GM18511 (cell line): Measurements from ENCODE around the gene SDK2.

Experiments used
- ATAC-seq: cut with Tn5 transposase; IDR thresholded peaks from one replicate; pipeline ENCODE4 v1.9.1; 2021; ENCODE audit warnings: mild to moderate bottlenecking, moderate library complexity; ENCODE audit not compliant: unreplicated experiment

SDK2 gene

DNA sequence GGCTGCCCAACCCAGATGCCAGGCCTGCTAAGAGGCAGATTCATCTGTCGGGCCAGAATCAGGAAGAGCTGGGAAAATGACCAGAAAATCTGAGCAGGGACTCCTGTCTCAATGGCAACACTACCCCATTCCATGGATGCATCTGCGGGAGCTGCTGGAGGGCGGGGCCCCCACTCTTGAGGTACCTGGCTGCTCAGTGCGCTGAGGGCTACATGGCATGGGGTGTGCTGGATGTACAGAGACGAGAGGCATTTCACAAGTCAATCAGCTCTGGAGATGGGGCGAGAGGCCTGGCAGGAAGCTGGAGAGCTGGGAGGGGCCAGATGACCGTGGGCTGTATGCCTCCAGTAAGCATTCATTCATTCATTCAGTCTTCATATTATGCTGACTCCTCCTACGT, 6.4 kb downstream of the SDK2 start:
- no peak for ATAC-seq

DNA sequence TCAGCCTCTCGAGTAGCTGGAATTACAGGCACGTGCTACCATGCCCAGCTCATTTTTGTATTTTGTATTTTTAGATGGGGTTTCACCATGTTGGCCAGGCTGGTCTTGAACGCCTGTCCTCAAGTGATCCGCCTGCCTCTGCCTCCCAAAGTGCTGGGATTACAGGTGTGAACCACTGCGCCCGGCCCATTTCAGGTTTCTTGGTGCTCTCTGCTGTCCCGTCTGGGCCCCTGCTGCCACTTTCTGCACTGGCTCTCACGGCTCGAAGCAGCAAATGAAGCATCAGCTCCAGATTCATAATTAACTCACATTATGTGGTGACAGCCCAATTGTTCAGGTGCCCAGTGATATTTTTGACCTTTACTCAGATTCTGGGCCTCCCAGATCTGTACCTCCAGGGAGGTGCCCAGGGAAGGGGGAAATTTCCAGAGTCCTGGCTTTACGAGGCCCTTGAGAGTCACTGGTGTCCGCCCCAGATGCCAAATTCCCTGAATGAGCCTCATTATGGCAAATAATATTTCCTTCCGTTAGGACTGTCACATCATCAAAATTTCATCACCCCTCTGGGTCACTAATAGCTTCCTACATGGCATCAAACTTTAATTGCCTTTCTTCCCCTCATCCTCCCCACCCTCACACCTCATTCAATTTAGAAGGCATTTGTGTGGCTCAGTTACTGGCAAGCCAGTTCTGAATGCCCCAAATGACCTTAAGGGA, 9.0 kb downstream of the SDK2 start:
- ATAC-seq, result no peak

DNA sequence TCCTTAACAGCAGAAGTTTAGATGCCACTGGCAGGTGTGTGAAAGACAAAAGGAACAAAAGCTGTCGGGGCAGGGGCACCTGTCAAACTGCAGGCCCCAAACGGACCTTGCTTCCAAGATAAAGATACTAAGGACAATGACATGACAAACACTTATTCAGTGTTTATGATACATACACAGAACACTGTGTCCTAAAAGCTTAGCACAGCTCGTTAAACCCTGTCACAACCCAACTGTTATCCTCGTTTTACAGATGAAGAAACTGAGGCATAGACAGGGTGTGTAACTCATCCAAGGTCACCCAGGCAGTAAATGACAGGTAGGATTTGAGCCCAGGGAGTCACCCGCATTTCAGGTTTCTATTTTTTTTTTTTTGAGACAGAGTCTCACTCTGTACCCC, 9.6 kb downstream of the SDK2 start:
- ATAC-seq, result no peak

DNA sequence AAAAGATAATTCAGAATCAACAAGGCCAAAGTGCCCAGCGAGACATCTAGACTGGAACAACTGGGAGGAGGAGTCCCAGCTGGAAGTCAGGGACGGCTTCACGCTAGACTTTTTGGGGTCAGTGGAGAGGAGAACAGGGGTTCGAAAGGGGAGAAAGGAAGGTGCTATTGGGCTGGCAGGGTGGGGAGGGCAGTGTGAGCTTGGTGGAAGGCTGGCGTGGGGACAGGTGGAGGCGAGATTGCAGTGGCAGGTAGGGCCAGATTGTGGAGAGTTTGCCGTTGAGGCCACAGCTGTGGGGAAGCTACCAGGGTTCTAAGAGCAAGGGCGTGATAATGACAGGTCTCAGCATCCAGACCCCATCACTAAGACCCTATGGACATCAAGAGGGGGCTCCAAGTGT, 10.5 kb downstream of the SDK2 start:
- ATAC-seq, result no peak

DNA sequence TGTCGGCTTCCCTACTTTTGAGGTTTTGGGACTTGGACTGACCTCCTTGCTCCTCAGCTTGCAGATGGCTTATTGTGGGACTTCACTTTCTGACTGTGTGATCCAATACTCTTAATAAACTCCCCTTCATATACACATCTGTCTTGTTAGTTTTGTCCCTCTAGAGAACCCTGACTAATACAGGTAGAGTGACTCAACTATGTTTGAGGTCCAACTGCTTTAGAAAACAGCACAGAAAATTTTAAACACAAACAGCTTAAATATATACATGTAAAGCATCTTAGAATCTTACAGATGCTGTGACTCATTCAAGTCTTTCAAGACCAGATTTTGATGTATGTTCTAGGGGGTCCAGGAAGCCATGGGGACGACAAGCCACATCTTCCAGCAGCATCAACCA, 11.7 kb downstream of the SDK2 start:
- no peak for ATAC-seq

DNA sequence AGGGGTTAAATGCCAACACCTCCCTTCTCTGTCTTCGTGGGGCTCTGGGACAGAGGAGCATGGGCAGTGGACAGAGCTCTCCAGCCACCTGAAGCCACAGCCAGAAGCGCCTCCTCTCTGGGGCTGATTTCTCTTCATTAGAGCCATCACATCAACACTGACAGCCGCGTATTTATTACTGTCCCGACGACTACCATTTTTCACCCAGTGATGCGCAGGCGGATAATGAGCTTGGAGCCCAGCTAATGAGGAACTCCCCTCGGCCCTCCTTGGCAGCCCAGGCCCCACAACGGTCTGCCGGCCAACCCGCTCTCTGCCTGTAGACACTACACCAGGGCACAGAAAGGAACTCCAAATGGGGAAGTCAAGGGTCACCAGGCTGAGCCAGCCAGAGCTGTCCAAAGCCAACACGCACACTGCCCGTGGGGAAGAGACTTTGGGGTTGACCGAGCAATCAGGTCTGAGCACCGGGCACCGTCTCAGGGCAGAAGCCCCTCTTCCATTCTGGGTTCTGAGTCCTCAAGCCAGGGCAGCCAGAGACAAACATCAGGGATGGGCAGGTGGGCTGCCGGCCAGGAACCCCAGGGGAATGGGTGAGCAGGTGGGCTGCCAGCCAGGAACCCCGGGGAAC, 13.2 kb downstream of the SDK2 start:
- no peak for ATAC-seq

DNA sequence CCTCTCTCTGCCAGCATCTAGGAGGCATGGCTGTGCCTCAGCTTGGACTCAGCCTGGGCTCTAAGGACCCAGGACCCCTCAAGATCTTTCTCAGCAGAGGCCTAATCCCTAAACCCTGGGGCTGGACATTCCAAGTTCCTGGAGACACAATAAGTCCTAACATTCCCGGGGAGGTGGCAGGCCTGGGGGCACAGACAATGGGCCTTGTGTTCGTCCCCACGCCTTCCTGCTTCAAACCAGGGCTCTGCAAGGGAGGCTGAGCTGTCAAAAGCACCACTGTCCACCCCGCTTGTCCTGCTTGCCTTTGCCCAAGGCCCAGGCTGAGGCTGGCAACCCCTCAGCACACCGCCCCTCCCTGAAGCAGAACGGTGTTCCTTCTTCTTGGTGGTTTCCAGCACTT, 13.7 kb downstream of the SDK2 start:
- no peak for ATAC-seq

DNA sequence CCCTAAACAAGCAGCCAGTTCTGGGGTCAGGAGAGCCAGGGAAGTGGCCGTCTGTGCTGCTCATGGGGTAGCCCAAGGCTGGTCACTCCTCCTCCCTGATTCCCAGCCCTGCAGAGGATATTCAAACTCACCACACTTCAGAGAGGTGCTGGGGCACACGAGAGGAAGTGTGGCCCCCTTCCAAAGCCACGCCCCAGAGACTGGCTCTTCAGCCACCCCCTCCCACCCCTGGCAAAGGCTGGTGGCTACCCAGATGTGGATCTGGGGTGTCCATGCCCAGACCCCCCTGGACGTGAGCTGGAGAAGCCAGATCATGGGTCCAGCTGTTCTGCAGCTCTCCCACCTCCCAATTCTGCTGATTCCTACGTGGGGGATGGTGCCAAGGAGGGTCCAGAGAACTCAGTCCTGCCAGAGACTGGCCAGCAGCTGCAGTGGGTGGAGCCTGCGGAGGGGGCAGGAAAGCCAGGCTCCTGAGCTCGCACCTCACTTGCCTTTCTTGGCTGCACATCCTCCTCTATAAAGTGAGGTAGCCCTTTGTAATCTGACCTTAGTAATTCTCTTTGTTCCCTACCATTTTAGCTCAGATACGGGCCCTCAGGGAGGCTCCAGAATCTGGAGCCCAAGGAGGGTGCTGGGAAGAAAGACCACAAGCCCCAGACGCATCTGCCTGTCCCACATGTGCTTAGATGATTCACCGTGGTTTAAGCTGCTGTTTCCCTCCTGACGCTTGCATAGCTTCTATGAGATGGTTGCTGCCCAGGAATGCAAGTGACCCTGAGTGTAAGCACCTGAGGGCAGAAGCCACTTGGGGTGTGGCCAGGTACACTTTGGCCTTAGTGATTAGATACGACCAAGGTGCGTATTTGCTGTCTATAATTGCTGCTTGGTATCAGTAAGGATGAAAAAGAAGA, 15.3 kb downstream of the SDK2 start:
- ATAC-seq, result no peak

DNA sequence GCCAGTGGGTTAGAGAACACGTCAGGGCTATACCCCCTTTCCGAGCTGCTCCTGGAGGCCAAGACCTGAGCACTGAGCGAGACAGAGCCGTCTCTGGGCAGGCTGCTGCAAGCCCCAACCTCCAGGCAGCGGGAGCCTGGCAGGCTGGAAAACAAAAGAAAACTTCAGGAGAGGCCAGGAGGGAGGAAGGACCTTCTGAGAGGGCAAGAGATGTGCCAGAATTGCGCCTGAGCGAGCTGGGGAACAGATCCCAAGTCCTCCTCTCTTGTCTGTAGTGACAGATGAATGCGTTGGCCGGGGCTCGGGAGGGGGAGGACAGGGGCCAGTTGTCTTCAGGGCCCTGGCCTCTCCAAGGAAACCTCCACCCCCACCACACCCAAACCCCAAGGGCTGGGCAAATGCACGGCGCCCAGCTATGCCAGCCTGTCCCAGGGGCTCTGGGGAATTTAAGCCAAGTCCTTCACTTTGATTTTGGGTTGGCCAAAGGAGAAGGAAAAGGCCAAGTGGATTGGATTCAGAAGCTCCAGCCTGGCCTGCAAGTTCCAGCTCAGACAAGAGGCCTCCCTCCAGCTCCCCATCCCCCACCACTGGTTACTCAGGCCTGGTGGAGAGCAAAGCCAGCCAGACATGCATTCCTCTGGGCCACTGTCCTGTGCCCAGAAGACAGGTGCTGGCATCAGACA, 18.1 kb downstream of the SDK2 start:
- no peak for ATAC-seq

DNA sequence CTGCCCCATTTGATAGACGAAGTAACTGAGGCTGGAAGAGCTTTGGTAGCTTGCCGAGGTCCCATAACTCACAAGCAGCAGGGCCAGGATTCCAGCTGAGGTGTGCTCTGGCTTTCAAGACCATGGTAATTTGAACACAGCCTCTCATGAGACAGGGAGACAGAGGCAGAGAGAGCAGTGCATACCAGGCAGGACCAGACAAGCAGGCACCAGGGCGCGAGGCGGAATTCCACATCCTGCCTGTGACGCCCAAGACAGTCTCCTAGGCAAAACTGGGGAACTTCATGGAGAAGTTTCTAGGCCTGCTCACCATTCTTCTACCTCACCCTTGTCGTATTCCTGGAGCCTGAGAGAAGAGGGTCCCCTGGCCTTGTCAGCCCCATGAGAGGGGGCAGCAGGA, 19.2 kb downstream of the SDK2 start:
- ATAC-seq, result no peak

DNA sequence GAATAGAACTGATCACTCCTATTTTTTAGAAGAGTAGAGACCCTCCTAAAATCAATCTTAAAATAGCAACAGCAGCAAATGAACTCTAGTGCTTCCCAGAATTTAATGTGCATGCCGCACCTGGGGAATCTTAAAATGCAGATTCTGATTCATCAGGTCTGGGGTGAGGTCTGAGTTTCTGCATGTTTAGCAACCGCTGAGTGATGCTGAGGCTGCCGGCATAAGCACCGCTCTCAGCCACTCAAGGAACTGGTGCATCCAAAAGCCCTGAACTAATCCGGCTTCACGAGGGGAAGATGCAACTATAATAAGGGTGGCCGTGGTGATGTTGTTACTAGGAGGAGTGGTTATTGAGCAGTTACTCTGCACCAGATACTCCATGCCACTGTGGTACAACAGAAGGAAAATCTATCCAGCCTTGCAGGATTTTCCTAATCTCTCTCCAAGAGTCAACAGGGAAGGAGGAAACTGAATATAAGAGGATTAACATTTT, 19.7 kb downstream of the SDK2 start:
- ATAC-seq, result no peak

DNA sequence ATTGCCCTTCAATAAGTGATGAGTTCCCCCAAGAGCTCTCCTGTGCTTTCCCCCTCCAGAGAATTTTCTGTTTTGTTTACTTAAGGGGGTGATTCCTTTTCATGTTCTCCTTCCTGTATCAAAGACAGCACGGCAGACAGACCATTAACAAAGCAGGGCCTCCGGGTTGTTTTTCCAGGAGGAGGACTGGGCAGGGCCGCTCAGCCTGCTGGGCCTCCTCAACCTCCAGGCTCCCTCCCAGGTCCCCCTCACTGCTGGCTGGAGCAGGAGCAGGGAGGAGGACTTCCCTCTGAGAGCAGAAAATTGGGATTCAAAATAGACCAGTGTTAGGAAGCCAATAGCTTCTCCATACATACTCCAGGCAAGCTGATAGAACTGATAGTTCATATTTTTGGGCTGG, 20.4 kb downstream of the SDK2 start:
- no peak for ATAC-seq

DNA sequence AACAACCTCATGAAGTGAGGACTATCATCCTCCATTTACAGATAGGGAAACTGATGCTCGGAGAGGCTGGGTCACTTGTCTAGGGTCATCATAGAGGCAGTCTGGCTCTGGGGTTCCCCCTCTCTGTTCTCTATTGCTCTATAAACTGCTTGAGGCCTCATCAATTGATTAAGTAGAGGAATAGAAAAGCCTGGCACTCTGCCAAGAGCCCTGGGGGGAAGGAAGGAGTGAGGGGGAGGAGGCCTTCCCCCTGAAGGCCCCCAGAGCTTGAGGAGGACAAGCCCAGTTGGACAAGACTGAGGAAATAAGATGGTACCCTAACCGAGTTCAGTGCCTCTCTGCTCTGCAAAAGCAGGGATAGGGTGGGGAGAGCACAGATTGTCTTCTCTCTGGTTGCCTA, 21.0 kb downstream of the SDK2 start:
- ATAC-seq, result no peak

DNA sequence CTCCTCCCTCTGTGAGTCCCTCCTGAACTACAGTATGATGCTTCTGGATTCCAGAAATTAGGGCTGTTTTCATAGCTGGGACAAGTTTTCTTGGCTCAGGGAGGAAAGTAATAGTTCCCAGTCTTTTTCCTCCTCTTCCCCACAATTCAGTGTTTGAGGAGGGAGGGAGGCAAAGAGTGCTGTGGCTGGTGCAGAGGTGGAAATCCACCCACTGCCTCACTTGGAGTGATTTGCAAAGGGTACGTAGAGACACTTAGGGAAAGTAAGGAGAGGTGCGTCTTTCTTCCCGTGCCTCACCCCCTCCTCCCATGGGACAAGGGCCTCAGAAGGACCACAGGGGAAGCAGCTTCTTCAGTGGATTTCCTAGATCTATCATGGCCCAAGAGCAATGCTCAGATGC, 21.9 kb downstream of the SDK2 start:
- ATAC-seq, result no peak

DNA sequence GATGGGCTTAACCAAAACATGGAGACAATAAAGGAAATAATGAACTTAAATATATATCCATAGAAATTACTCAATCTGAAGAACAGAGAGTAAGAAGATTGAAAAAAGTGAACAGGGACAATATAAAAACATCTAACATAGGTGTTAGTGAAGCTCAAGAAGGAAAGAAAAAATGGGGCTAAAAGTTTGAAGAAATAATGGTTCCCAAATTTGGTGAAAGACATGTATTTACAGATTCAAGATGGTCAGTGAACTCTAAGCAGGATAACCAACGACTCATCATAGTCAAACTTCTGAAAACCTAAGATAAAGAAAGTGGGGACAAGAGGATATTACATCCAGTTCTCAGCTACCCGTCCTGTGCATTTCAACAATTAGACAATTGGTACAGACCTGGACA, 22.6 kb downstream of the SDK2 start:
- ATAC-seq, result no peak

DNA sequence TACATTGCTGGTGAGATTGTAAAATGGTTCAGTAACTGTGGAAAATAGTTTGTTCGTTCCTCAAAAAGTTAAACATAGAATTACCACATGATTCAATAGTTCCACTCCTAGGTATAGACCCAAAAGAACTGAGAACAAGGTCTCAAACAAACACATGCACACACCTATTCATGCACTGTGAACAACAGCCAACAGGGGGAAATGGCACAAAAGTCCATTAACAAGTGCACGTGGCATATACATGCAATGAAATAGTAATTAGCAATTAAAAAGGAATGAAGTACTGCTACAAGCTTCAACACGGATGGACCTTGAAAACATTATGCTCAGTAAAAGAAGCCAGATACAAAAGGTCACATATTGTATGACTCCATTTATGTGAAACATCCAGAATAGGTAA, 23.8 kb downstream of the SDK2 start:
- ATAC-seq, result no peak

DNA sequence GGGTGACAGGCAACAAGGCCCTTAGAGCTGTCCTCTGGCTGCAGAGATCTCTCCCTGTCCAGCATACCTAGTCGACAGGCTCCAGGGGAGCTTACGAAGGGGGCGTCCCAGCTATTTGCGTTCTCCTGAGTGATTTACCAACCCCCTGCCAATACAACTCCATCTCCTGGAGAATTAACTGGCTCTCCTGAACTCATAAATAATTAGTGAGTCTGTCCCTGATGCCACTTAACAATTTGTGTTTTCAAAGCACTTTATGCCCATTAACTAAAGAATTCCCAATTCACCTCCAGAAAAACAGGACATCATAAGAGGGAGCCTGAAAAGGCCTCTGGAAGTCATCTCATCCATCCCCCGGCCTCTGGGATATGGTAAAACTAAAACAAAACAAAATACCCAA, 26.7 kb downstream of the SDK2 start:
- no peak for ATAC-seq

DNA sequence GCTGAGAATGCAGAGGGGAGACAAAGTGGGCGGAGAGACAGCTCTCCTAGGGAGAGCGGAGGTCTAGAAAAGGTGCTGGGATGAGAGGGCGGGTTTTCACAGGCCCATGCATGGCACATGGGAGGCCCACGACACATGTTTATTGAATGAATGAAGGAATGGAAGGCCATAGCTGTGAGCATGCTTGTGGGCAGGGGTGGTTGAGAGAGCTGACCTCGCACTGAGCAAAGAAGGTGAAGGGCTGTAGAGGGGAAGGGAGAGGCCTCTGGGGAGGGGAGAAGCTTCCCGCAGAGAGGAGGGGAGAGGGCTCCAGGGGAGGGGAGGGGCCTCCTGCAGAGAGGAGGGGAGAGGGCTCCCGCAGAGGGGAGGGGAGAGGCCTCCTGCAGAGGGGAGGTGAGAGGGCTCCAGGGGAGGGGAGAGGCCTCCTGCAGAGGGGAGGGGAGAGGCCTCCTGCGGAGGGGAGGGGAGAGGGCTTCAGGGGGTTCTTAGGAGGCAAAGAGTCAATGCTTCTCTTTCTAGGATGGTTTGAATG, 27.3 kb downstream of the SDK2 start:
- no peak for ATAC-seq

DNA sequence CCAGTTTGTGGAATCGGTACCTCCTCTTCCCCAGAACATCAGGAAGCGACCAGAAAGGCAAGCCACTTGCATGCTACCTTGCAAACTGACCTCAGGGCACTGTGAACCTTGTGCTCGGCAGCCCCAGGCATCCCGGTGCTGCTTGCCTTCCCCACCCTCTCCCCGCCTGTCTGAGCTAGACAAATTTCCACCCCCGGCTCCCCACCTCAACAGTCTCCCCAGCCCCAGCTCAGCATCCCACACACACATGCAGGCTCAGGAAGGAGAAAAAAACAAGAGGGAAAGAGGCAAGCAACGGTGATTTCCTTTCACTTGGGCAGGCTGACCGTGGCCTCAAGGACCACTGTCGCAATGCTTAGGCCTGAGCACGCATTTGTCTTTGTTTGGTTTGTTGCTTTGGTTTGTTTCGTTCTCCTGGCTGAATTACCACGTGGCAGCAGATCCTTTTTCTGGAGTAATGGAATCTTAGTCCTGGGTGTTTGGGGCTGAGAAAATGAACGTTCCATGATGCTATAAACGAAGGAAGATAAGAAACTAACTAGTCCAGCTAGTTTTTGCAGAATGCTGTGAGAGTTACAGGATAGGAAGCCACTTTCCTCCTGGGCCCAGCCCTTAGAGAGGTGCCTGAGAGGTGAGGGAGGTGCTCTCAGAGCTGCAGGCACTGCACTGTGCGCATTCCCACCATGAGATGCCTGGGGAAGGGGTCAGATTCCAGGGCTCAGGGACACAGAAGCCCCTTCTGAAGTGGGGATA, 27.9 kb downstream of the SDK2 start:
- no peak for ATAC-seq

DNA sequence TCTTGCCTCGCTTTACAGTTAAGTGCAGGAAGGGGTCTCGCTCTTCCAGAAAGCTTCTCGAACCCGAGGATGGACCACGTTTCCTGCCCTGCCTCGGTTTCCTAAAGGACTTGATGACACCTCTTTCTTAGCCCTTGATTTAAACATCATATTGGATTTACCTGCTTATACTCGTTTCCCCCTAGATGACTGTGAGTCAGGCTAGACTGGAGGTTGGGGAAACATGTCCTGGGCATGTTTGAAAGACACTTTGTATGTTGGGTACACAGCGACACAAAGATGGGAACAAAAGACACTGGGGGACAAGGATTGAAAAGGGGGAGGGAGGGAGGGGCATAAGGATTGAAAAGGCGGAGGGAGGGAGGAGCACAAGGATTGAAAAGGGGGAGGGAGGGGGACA, 30.0 kb downstream of the SDK2 start:
- no peak for ATAC-seq
